NCI-H2081 treated with DMSO at 0.1 percent for 48 hours (cell line): ENCODE data around the gene TMEM208.

Source experiments
- DNase-seq: peaks from one replicate; lab custom pipeline; 2025; lab: John Stamatoyannopoulos, UW

The TMEM208 gene

GRCh38 chr16:67191995-67192681, 34.8 kb upstream of the TMEM208 start, which contains the start of gene E2F4:
Gene E2F4, plus strand, starts transcription at chr16:67192155. Its CDS starts 73 bp downstream, at chr16:67192228.
- DNase-seq: no peak

GRCh38 chr16:67192781-67193361, 34.1 kb upstream of the TMEM208 start:
- DNase-seq: no peak

- DNase-seq: no peak
Observed at GRCh38 chr16:67193536-67193935, 33.4 kb upstream of the TMEM208 start.

- DNase-seq: no peak
Observed at GRCh38 chr16:67194260-67194659, 32.7 kb upstream of the TMEM208 start.

- no peak for DNase-seq
Observed at GRCh38 chr16:67195676-67196075, 31.3 kb upstream of the TMEM208 start.

GRCh38 chr16:67196881-67197280, 30.0 kb upstream of the TMEM208 start:
- no peak for DNase-seq

- no peak for DNase-seq
Observed at GRCh38 chr16:67197704-67198103, 29.2 kb upstream of the TMEM208 start.

GRCh38 chr16:67198238-67198734, 28.6 kb upstream of the TMEM208 start:
- DNase-seq: no peak

- DNase-seq: no peak
Observed at GRCh38 chr16:67199011-67199807, 27.7 kb upstream of the TMEM208 start, which contains the start of gene ELMO3. Gene ELMO3, plus strand, starts transcription at chr16:67199131. Its CDS starts 196 bp downstream, at chr16:67199327.

GRCh38 chr16:67199808-67200198, 27.1 kb upstream of the TMEM208 start:
- no peak for DNase-seq

- DNase-seq: no peak
Observed at GRCh38 chr16:67200491-67200890, 26.4 kb upstream of the TMEM208 start.

- DNase-seq: no peak
Observed at GRCh38 chr16:67201411-67202345, 25.3 kb upstream of the TMEM208 start.

GRCh38 chr16:67202426-67202825, 24.5 kb upstream of the TMEM208 start:
- no peak for DNase-seq

- no peak for DNase-seq
Observed at GRCh38 chr16:67202956-67203493, 23.9 kb upstream of the TMEM208 start.

- DNase-seq: no peak
Observed at GRCh38 chr16:67204076-67204475, 22.9 kb upstream of the TMEM208 start.

- no peak for DNase-seq
Observed at GRCh38 chr16:67206129-67206837, 20.6 kb upstream of the TMEM208 start.

GRCh38 chr16:67206838-67207248, 20.1 kb upstream of the TMEM208 start:
- no peak for DNase-seq

- DNase-seq: no peak
Observed at GRCh38 chr16:67207249-67208091, 19.5 kb upstream of the TMEM208 start.

GRCh38 chr16:67208154-67208896, 18.6 kb upstream of the TMEM208 start:
- no peak for DNase-seq
